HUDEP-2 (cell line): ENCODE data around the gene CMTM4.
A peak's percentile ranks its signal among the peaks of the same experiment; 100 is the strongest.
"Not testable (repeated sequence)": the region's sequence is repeated elsewhere in the genome, so short reads cannot be mapped to it uniquely, and the experiment has no call there.

Experiments
- DNase-seq, 76 experiments: peaks; one replicate each; lab custom pipeline; 2025; ENCODE audit not compliant: unreplicated experiment in 76 of 76; lab: John Stamatoyannopoulos, UW

CMTM4 gene

DNA sequence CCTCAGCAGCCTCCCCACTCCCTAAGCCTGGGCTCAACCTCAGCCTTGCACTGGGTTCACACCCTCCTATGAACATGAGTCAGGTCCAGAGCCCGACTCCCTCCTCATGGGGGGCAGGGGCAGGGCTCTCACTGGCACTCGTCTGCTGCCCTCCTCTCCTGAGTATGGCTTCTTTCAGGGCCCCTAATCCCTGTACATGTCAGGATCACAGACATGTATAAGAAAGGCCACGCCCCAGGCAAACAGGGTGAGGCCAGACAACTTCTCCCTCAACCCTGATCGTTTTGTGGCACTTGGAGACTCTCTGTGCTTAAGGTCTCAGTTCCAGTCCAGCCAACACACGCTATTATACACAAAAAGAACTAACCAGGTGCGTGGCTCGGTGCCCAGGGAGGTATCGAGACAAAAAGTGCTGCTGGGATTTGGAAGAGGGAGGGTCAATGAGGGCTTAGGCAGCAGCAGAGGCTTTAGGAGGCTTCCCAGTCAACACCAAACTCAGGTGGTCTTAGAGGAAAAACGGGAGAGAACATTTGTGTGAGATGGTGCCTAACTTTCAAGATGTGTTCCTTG is 46.8 kb downstream of the CMTM4 start:
- DNase-seq, result no peak

DNA sequence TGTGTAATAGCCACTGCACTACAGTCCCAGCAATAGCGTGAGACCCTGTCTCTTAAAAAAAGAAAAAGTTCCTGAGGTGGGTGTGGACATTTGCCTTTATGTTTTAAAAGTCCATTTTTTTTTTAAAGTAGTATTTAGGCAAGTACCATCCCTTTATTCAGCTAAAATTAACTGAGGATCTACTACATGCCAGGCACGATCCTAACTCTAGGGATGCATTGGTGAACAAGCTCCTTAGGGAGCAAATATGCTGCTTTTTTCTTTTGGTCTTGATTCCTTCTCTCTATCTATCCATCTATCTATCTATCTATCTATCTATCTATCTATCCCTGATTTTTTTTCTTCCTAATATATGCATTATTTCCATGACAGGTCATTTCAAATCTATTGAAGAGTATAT is 47.4 kb downstream of the CMTM4 start:
- DNase-seq, result no peak

DNA sequence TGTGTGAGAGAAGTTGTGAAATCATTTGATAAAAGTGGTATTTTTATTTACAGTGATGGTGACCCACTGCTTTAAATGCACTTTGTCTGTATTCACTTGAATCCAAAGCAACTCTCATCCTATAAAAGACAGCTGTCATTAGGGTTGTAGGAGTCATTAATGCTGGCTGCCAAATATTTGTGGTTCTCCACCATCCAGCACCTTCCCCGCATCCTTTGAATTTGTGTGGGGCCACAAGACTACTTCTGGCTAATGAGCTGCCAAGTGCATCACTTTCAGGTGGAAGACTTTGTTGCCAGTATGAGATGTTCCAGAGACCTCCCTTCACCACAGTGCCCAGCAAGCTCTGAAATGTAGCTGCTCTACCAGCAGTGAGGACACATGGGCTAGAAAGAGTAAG is 48.7 kb downstream of the CMTM4 start:
- no peak for DNase-seq

DNA sequence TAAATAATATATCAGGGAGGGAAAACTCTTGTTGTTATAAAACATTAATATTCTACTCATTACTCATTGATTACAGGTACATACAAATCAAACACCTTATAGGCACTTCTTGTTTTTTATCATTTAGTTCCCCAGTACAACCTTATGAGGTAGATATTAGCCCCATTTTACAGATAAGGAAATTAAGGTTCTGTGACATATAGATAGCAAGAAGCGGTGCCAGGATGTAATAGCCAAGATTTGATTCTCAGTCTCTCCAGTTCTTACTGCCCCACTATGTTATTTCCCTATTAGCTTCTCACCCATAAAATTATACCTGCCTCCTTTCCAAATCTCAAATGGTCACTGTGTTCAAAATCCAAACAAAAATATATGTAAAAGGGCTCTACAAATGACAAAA is 55.2 kb downstream of the CMTM4 start:
- no peak for DNase-seq

DNA sequence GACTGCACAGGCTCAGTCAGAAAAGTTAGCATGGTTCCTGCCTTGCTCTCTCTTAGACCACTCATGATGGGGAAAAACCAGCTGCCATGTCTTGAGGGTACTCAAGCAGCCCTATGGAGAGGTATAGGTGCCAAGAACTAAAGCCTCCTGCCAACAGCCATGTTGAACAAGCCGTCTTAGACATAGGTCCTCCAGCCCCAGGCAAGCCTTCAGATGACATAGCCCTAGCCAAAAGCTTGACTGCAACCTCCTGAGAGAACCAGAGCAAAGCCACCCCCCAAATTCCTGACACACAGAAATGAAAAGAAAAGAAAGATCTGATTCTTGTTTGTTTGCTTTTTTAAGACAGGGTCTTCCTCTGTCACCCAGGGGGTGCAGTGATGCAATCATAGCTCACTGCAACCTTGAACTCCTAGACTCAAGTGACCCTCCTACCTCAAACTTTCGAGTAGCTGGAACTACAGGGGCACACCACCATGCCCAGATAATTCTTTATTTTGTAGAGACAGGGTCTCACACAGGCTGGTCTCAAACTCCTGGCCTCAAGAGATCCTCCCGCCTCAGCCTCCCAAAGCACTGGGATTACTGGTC is 55.7 kb downstream of the CMTM4 start:
- no peak for DNase-seq

DNA sequence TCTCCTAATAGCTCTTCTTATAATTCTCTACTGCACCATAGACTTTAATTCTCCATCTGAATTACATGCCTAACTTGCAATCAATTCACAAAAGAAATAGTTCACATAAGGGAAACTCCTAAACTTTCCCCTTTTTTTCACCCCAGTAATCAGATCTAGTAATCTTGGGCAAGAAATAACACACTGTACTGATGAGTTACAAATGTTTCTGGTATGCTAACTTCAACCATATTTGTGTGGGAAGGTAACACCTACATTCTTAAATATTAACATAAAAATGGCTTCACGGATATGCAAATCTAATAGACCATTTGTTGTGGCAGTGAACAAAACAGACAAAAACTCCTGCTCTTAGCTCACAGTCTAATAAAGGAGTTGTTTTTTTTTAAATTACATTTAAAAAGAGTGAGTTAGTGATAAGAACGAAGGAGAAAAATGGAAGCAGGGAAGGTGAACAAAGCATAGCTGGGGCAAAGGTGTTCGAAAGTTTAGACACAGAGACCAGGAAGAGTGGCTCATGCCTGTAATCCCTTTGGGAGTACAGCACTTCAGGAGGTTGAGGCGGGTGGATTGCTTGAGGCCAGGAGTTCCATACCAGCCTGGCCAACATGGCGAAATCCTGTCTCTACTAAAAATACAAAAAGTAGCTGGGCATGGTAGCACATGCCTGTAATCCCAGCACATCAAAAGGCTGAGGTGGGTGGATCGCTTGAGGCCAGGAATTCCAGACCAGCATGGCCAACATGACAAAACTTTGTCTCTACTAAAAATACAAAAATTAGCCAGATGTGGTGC is 57.3 kb downstream of the CMTM4 start:
- DNase-seq, result no peak

DNA sequence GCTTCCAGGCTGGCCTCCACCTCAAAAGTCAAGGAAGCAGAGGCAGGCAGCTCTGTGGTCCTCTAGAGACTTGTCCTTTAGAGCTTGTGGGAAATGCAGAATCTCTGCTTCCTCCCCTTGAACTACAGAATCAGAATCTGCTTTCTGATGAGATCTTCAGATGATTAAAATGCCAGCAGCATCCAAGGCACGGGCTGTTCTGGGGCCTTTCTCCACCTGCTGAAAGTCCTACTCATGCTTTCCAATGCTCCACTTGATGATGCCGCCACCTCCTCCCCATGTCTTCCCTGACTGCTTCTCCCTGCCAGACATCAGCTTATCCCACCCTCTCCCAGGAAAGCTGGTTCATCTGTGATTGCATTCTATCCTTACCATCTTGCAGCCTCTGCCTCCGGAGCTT is 58.7 kb downstream of the CMTM4 start:
- no peak for DNase-seq

DNA sequence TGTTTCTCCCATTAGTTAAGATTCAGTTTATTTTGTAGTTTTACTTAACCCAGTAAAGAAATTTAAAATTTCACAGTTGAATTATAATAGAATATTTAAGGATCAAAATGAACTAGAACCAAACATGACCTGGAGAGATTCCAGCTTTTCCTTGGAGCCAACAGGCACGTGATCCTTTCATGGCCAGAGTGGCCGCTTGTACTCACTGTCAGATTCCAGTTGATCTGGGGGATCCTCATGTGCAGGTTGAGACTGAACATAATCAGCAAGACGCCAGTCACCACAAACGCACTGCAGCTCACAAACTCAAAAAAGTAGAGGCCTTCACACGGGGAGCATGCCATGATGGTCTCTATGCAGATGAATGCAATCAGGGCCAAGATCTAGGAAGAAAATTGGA is 60.3 kb downstream of the CMTM4 start:
- DNase-seq, result no peak

DNA sequence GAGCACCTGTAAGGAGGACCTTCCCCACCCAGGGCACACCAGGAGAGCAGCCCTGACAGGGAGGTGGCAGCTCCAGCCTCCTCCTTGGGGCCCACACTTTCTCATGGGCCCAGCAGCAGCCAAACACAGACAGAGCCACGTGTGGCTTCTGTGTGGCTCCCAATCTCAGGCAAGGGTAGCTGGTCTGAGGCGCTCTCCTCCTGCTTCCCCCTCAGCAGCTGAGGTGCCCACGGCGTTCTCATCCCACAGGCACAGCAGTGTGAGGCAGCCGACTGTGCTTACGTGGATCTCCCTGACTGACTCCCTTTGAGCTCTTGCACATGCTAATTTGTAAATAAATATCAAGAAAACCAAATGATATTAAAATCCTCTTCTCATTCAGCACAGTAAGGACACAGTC is 61.1 kb downstream of the CMTM4 start:
- no peak for DNase-seq

DNA sequence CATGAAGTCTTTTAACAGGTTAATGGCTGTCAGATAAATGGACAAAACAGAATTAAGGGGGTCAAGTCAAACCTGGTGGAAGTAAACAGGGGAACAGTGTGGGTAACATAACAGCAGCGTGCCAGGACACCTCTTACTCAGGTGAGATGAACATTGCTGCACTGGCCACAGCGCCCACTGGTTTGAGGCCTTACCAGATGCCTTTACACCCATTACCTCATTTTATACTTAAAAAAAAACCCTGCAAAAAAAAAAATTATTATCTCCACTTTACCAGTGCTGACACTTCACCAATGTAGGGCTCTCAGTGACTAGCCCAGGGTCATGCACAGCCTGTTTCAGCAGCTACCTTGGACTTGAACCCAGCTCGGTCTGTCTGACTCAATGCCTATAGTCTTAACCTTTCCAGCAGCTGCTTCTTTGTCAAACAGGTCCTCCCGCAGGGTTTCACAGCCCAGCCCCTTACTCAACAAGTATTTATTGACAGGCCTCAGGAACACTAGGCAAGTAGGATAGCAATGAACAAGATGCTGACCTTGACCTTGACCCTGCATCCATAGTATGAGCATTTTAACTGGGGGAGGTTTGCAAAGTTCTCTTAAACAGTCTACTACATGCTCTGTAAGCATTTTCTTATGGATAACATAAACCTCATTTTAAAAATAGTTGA is 61.9 kb downstream of the CMTM4 start:
- DNase-seq, result no peak

DNA sequence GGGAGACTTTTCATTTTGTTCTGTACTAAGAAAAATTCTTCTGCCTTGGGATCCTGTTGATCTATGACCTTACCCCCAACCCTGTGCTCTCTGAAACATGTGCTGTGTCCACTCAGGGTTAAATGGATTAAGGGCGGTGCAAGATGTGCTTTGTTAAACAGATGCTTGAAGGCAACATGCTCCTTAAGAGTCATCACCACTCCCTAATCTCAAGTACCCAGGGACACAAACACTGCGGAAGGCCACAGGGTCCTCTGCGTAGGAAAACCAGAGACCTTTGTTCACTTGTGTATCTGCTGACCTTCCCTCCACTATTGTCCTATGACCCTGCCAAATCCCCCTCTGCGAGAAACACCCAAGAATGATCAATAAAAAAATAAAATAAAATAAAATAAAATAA is 65.0 kb downstream of the CMTM4 start:
- not testable (repeated sequence) for DNase-seq

DNA sequence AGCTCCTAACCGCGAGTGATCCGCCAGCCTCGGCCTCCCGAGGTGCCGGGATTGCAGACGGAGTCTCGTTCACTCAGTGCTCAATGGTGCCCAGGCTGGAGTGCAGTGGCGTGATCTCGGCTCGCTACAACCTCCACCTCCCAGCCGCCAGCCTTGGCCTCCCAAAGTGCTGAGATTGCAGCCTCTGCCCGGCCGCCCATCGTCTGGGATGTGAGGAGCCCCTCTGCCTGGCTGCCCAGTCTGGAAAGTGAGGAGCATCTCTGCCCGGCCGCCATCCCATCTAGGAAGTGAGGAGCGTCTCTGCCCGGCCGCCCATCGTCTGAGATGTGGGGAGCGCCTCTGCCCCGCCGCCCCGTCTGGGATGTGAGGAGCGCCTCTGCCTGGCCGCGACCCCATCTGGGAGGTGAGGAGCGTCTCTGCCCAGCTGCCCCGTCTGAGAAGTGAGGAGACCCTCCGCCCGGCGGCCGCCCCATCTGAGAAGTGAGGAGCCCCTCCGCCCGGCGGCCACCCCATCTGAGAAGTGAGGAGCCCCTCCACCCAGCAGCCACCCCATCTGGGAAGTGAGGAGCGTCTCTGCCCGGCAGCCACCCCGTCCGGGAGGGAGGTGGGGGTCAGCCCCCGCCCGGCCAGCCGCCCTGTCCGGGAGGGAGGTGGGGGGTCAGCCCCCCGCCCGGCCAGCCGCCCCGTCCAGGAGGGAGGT is 65.8 kb downstream of the CMTM4 start:
- DNase-seq, result not testable (repeated sequence)

DNA sequence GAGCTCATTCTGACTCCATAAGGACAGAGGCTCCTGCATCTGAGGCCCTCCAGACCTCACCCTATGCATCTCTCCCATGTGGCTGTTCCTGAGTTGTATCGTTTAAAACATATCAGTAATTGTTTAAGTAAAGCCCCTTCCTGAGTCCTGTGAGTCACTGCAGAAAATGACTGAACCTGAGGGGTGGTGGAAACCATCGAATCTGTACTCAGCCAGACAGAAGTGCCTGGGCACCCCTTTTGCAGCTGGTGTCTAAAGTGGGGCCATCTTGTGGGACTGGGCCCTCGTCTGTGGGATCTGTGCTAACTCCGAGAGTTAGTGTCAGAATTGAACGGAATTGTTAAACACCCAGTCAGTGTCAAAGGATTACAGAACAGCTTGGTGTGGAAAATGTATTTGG is 66.7 kb downstream of the CMTM4 start:
- DNase-seq, result no peak

DNA sequence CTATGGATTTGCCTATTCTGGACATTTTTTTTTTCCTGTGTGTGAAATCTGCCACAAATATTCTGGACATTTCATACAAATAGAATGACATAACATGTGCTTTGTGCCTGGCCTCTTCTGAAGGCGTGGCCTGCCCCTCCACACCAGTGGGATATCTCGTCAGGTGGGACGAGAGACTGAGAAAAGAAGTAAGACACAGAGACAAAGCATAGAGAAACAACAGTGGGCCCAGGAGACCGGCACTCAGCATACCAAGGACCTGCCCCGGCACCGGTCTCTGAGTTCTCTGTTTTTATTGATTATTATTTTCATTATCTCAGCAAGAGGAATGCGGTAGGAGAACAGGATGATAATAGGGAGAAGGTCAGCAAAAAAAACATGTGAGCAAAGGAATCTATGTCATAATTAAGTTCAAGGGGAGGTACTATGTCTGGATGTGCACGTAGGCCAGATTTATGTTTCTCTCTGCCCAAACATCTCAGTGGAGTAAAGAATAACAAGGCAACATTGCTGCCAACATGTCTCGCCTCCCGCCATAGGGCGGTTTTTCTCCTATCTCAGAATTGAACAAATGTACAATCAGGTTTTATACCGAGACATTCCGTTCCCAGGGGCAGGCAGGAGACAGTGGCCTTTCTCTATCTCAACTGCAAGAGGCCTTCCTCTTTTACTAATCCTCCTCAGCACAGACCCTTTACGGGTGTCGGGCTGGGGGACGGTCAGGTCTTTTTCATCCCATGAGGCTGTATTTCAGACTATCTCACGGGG is 68.7 kb downstream of the CMTM4 start:
- DNase-seq, result not testable (repeated sequence)

DNA sequence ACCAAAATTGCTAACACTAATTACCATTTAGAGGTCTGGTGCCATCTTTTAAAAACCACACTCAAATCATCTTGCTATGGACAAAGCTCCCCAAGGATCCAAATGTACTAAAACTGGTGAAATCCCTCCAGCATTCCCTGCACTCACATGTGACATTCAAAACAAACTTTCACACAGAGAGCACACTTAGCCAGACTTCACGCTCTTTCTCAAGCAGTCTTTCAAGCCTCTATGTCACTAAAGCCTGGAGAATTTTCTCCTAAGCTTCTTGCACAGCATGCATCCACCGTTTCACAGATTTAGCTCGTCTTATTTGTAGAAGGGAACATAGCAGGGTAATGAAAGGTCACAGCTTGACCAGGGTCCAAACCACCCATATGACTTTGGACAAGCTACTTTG is 72.8 kb downstream of the CMTM4 start:
- DNase-seq, result no peak

DNA sequence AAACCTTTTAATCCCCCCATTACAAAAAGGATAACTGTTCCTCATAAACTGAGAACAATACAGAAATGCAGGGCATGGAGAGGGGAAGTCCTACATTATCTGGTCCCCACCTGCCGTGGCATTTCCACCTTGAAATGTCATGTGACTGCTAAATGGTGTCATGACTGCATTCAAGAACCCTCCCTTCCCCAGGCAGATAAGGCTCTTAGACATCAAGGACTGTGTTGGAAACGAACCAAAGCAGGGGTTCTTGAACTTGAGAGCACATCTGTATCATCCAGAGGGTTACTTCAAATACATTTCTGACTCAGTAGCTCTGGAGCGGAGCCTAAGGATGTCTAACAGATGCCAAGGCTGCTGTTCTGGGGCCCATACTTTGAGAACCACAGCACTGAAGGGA is 73.7 kb downstream of the CMTM4 start:
- peak in 26 of 76 experiments; percentile 8 to 73 (median 31) for DNase-seq

DNA sequence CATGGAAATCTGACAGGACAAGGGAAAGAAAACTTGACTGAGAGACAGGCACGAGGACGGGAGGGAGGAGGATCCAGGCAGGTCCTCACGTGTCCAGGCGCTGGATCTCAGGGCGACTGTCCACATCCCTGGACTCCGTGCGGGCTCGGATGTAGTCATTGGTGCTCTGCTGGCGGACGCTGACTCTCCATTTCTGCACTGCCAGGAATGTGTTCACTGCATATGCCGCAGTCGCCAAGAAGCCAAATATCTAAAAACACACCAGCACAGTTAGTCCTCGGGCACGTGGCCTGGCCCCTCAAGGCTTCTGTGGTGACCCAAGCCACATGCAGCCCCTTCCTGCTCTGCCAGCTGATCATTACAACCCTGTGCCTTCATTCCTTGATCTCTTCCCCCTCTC is 74.6 kb downstream of the CMTM4 start:
- no peak for DNase-seq

DNA sequence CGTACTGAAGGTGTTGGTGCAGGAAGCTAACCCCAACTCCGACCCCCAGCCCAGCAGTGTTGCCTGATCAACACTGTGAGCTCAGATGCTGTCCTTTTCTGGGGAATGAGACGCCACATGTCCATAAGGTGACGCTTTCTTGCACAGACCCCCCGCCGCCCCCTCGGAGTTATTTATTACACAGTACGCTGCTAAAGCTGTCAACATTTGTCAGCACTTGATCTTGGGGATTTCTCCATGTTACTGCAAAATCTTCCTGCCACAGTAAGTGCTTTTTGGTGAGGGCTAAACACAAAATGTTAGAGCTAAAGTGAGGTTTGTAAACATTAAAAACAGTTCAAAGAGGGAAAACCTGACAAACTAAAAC is 76.1 kb downstream of the CMTM4 start:
- no peak for DNase-seq

DNA sequence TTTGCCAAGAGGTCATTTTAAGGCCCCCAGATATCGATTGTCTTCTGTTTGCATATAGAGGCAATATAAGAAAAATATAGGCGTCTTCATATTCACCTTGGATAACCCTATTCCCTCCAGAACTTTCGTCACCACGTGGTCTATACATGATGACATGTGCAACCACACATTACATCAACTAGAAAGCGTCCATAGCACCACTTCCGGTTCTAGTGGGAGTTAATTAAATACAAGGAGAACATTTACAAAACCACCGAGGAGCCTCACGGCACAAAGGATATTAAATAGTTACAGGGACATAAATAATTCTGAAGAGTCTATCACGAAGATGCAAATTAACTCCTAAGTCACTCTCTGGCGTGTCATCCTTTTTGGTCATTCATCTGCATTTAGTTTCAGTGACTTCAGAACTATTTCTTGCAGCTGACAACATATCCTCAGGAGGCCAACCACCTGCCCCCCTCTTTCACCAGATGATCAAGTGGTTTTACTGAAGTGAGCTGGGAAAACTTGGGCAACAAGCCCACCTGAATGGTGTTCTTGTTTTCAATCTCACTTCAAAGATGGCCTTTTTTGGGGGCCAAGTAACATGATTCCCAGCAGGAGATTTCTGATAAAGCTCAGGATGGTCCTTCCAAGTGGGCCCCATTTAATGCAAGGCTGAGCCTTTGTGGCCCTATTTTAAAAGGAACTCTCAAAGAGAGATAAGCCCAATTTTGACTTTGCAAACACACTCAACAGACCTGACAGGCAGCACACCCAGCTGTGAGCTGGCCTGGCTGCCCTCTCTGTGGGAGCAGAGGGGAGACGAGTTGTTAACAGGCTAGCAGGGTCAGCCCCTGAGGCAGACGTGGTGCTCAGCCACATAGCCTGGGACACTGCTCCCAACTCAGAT is 76.8 kb downstream of the CMTM4 start:
- no peak for DNase-seq
